H1 (cell line): ENCODE measurements around the gene ACTL8. TPM values are rescaled to one million over a fixed set of nuclear protein-coding genes. Genes with fewer than 3 reads are reported as not detected.

Experiments used
- CTCF ChIA-PET: fragments of 300-600 bp; sonication (Branson Sonifier 250); formaldehyde crosslinking; loops from one replicate; lab custom pipeline; 2021; ENCODE audit not compliant: partially characterized antibody; lab: Charles Lee
- POLR2A ChIA-PET: fragments of 300-600 bp; sonication (Branson Sonifier 250); formaldehyde crosslinking; loops from one replicate; lab custom pipeline; 2021; ENCODE audit warnings: inconsistent platforms; ENCODE audit not compliant: partially characterized antibody; lab: Charles Lee
- DNase-seq, 2 experiments: peaks; one replicate each; pipeline versions ENCODE4 v3.0.0 to v3.0.0-alpha.2; 2010 to 2022; ENCODE audit warnings: low spot score in 2 of 2, low read depth in 1 of 2, mixed read lengths in 1 of 2
- FAIRE-seq: peaks from 2 replicates; lab custom pipeline; 2011; peaks lifted over from hg19 to GRCh38; lab: Jason Lieb, UNC
- H2AFZ ChIP-seq: 2 replicates; pipeline ENCODE4 v1.8.1; 2012; ENCODE audit warnings: low read length, inconsistent platforms
- H2AK5ac ChIP-seq: 2 replicates; pipeline ENCODE4 v1.6.1; 2013; ENCODE audit warnings: low read depth, low read length
- H2BK120ac ChIP-seq: replicated peaks from 2 replicates; pipeline ENCODE3; 2013; ENCODE audit warnings: low read depth, low read length, inconsistent platforms
- H2BK12ac ChIP-seq: 2 replicates; pipeline ENCODE4 v1.6.1; 2013; ENCODE audit warnings: low read depth, low read length
- H2BK15ac ChIP-seq: 2 replicates; pipeline ENCODE4 v1.6.1; 2013; ENCODE audit warnings: low read length
- H2BK20ac ChIP-seq: 2 replicates; pipeline ENCODE4 v1.6.1; 2013; ENCODE audit warnings: low read length
- H2BK5ac ChIP-seq: 2 replicates; pipeline ENCODE4 v1.6.1; 2013; ENCODE audit warnings: low read depth, low read length
- H3K14ac ChIP-seq: 2 replicates; pipeline ENCODE4 v1.6.1; 2013; ENCODE audit warnings: inconsistent platforms; ENCODE audit not compliant: insufficient read length
- H3K18ac ChIP-seq: 2 replicates; pipeline ENCODE4 v1.6.1; 2013; ENCODE audit warnings: low read length; ENCODE audit errors: extremely low read depth
- H3K23ac ChIP-seq: 2 replicates; pipeline ENCODE4 v1.6.1; 2013; ENCODE audit warnings: inconsistent platforms; ENCODE audit not compliant: insufficient read length
- H3K23me2 ChIP-seq: 2 replicates; pipeline ENCODE4 v1.6.1; 2013; ENCODE audit warnings: low read depth, low read length
- H3K27ac ChIP-seq: 2 replicates; pipeline ENCODE4 v1.6.1; 2011; ENCODE audit warnings: low read depth, low read length, inconsistent platforms
- H3K27me3 ChIP-seq, 4 experiments: replicated peaks in 1 of 4; 1 replicate in 1 of 4; 2 replicates in 3 of 4; pipeline versions ENCODE4 v1.6.1 to v1.8.1; 2011 to 2013; ENCODE audit warnings: low read length in 3 of 4, mild to moderate bottlenecking in 3 of 4, inconsistent platforms in 2 of 4, mixed read lengths in 2 of 4, moderate library complexity in 1 of 4; ENCODE audit not compliant: control insufficient read depth in 3 of 4, insufficient read depth in 3 of 4; ENCODE audit errors: extremely low read depth in 1 of 4
- H3K36me3 ChIP-seq, 4 experiments: 2 replicates each; pipeline versions ENCODE4 v1.6.1 to v1.8.1; 2011 to 2013; ENCODE audit warnings: mild to moderate bottlenecking in 4 of 4, low read length in 3 of 4, moderate library complexity in 2 of 4, control low read depth in 1 of 4, inconsistent platforms in 1 of 4; ENCODE audit not compliant: insufficient read depth in 4 of 4, control insufficient read depth in 2 of 4
- H3K4ac ChIP-seq: replicated peaks from 2 replicates; pipeline ENCODE3; 2013; ENCODE audit warnings: low read length, low read depth, mixed read lengths, inconsistent platforms; ENCODE audit not compliant: insufficient read length
- H3K4me1 ChIP-seq, 4 experiments: replicated peaks in 1 of 4; 1 replicate in 1 of 4; 2 replicates in 3 of 4; pipeline versions ENCODE4 v1.6.1 to v1.8.1; 2011 to 2013; ENCODE audit warnings: low read length in 3 of 4, inconsistent platforms in 2 of 4, mixed read lengths in 1 of 4; ENCODE audit not compliant: insufficient read depth in 4 of 4, control insufficient read depth in 3 of 4
- H3K4me2 ChIP-seq, 2 experiments: 2 replicates each; pipeline versions ENCODE4 v1.6.1 to v1.8.1; 2011 to 2013; ENCODE audit warnings: low read depth in 2 of 2, low read length in 2 of 2, control low read depth in 1 of 2, inconsistent platforms in 1 of 2, mild to moderate bottlenecking in 1 of 2; ENCODE audit not compliant: insufficient read depth in 1 of 2
- H3K4me3 ChIP-seq, 4 experiments: fragments of 200-600, 300-600 bp in 1 of 4; sonication (generic), shearing (Covaris generic), sonication (Bioruptor Twin) in 1 of 4; 2 replicates each; pipeline versions ENCODE4 v1.5.1 to v1.8.1; 2011 to 2016; ENCODE audit warnings: low read length in 4 of 4, low read depth in 3 of 4, control low read depth in 2 of 4, inconsistent platforms in 2 of 4, mild to moderate bottlenecking in 2 of 4, mixed read lengths in 1 of 4, moderate library complexity in 1 of 4; ENCODE audit not compliant: insufficient read depth in 2 of 4; ENCODE audit errors: extremely low read depth in 1 of 4
- H3K56ac ChIP-seq: replicated peaks from 2 replicates; pipeline ENCODE3; 2013; ENCODE audit warnings: low read depth, mild to moderate bottlenecking, mixed read lengths, low read length, inconsistent platforms; ENCODE audit not compliant: insufficient read length
- H3K79me1 ChIP-seq: 2 replicates; pipeline ENCODE4 v1.6.1; 2013; ENCODE audit warnings: low read depth, low read length, control low read depth
- H3K79me2 ChIP-seq, 2 experiments: 2 replicates each; pipeline versions ENCODE4 v1.6.1 to v1.8.1; 2012 to 2013; ENCODE audit warnings: low read length in 2 of 2, mild to moderate bottlenecking in 2 of 2, inconsistent platforms in 1 of 2; ENCODE audit not compliant: insufficient read depth in 2 of 2, control insufficient read depth in 1 of 2
- H3K9ac ChIP-seq, 4 experiments: replicated peaks in 1 of 4; 1 replicate in 1 of 4; 2 replicates in 3 of 4; pipeline versions ENCODE4 v1.6.1 to v1.8.1; 2011 to 2013; ENCODE audit warnings: low read depth in 3 of 4, low read length in 3 of 4, control low read depth in 2 of 4, mild to moderate bottlenecking in 2 of 4, moderate library complexity in 2 of 4, inconsistent platforms in 1 of 4; ENCODE audit errors: extremely low read depth in 1 of 4
- H3K9me3 ChIP-seq, 2 experiments: 2 replicates each; pipeline versions ENCODE4 v1.6.1 to v1.8.1; 2012 to 2013; ENCODE audit warnings: mild to moderate bottlenecking in 2 of 2, moderate library complexity in 2 of 2, control low read depth in 1 of 2, inconsistent platforms in 1 of 2, low read depth in 1 of 2, low read length in 1 of 2, mixed read lengths in 1 of 2; ENCODE audit not compliant: insufficient read depth in 2 of 2
- H4K20me1 ChIP-seq, 2 experiments: replicated peaks in 1 of 2; 2 replicates each; pipeline versions ENCODE3 to v1.8.1; 2011 to 2013; ENCODE audit warnings: inconsistent platforms in 2 of 2, low read length in 2 of 2, mild to moderate bottlenecking in 1 of 2; ENCODE audit not compliant: insufficient read depth in 2 of 2, control insufficient read depth in 1 of 2
- H4K5ac ChIP-seq: 2 replicates; pipeline ENCODE4 v1.6.1; 2013; ENCODE audit warnings: low read length, low read depth, mixed read lengths, inconsistent platforms; ENCODE audit not compliant: insufficient read length
- H4K8ac ChIP-seq: 2 replicates; pipeline ENCODE4 v1.8.0; 2013; ENCODE audit warnings: mild to moderate bottlenecking, moderate library complexity, low read length, inconsistent platforms; ENCODE audit not compliant: insufficient read depth; ENCODE audit errors: extremely low read depth
- H4K91ac ChIP-seq: replicated peaks from 2 replicates; pipeline ENCODE3; 2013; ENCODE audit warnings: low read length, mixed read lengths, inconsistent platforms; ENCODE audit not compliant: insufficient read length
- SAP30 ChIP-seq: fragments of 300-600 bp; sonication (generic); IDR thresholded peaks from 2 replicates; pipeline ENCODE4 v1.7.1; 2012; ENCODE audit warnings: low read length, moderate library complexity, mild to moderate bottlenecking, inconsistent platforms; ENCODE audit not compliant: insufficient read depth, insufficient replicate concordance
- WGBS, 2 experiments: shearing (Covaris generic) in 1 of 2; methylation state at CpG; one replicate each; pipeline versions ENCODE4 v1.1.6 to v1.1.7; 2013 to 2015; ENCODE audit warnings: low lambda C conversion rate in 2 of 2, mixed read lengths in 2 of 2, inconsistent platforms in 1 of 2, low coverage in 1 of 2, missing lambda C conversion rate in 1 of 2; ENCODE audit not compliant: insufficient replicate concordance in 2 of 2, insufficient coverage in 1 of 2, insufficient read length in 1 of 2; ENCODE audit errors: extremely low coverage in 1 of 2, missing lambda C conversion rate in 1 of 2; 5-methylcytosine and 5-hydroxymethylcytosine counted together
- polyA plus RNA-seq, 7 experiments: library from polyadenylated mRNA; depleted of rRNA in 3 of 7; stranded (reverse) in 5 of 7; unstranded in 2 of 7; fragments of >200 nt in 5 of 7; fragments of 200-250 nt in 2 of 7; gene quantifications; 1 replicate in 5 of 7; 2 replicates in 1 of 7; 4 replicates in 1 of 7; pipeline versions ENCODE4 v1.2.1 to v1.2.3, GENCODE V29; 2011 to 2013; ENCODE audit warnings: missing spikeins in 2 of 7, mixed read lengths in 2 of 7
- total RNA-seq: library from RNA; stranded (reverse); fragmentation: NEBNext Ultra II Directional; extraction: Animal tissue kit (Norgen Biotek cat#: 25700); gene quantifications from 2 replicates; pipeline ENCODE4 v1.2.1, GENCODE V29; 2021
- TF ChIP-seq, protein P1 (sequence below): IDR thresholded peaks from 2 replicates; pipeline ENCODE4 v1.6.1; 2011; ENCODE audit warnings: low read length, improper control_type of control experiment

The ACTL8 gene
- total and polyA plus RNA-seq, 2 of the 8 experiments (the other 6 are each of a cell fraction or from before 2014, with no cell fraction given), result 0.33 to 0.47 TPM

DNA sequence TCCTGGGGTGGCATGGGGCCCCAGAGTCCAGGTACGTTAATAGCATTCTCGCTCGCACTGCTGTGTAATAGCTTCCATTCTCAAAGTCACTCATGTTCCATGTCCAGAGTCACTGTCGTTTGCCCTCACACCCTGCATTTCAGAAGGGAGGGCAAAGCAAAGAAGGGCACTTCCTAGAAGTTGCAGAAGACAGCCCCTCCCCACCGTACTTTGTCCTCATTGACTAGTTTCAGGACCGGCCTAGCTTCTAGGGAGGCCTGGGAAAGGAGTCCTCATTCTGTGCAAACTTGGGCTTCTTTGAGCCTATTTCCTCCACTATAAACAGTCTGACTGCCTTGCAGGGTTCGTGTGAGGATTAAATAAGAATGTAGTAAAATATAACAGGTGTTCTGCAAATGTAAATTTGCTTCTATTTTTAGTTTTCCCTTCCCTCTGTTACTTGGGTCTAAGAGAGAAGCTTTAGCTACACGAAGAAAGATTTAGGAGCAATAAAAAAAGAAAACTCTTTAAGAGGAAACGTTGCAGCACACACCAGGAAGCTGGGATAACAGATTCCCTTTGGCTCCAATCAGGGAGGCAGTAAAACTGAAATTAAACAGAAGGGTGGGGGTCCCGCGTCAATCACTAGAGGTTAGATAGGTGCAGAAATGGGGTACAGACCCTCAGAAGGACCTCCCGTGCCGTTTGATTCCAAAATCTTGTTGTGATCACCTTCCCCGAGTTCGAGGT is 40.1 kb downstream of the ACTL8 start:
- Histone ChIP-seq H3K4me3 (no peak overlapping the region), H2BK15ac (no peak overlapping the region), H3K9ac (no peak overlapping the region), H2AK5ac (no peak overlapping the region), H3K79me2 (no peaks in the 10 kb centered on the region), H4K5ac (no peak overlapping the region), H3K23me2 (no peaks in the 10 kb centered on the region), H4K8ac (no peak overlapping the region), H3K36me3 (no peaks in the 10 kb centered on the region), H2BK12ac (no peak overlapping the region), H3K14ac (no peak overlapping the region), H2BK20ac (no peak overlapping the region), H4K91ac (no peak overlapping the region), H3K27me3 (no peaks in the 10 kb centered on the region; a peak in 1 of 7 replicates), H3K4ac (no peak overlapping the region), H3K18ac (no peak overlapping the region), H2AFZ (no peak overlapping the region), H2BK120ac (no peak overlapping the region), H3K9me3 (no peaks in the 10 kb centered on the region), H3K4me2 (no peak overlapping the region), H3K27ac (no peak overlapping the region), H3K56ac (no peak overlapping the region), H4K20me1 (no peaks in the 10 kb centered on the region), H3K23ac (no peak overlapping the region), H3K79me1 (no peaks in the 10 kb centered on the region; the same call in 1 of the 2 replicates), H2BK5ac (no peak overlapping the region), H3K4me1 (peaks cover 0 to 5% (median 3%) of the 10 kb centered on the region in 4 experiments; a peak in 3 of 7 replicates)
- DNase-seq (no peak), FAIRE-seq (no peak)
- POLR2A ChIA-PET, result no interaction called here
- 86% methylated on average over 15 of the region's 15 CpGs; no CpG with 5 or more reads in 1 of the 2 experiments for WGBS, 2 experiments
- CTCF ChIA-PET, result interaction anchor here (0.9 to 6.2 kb wide), 11 partner anchors 11 to 355 kb away, joined by 3 to 20 read pairs (median 5); no protein-coding TSS in a partner anchor
- TF ChIP-seq SAP30, result no peak
- TF ChIP-seq, protein P1, sequence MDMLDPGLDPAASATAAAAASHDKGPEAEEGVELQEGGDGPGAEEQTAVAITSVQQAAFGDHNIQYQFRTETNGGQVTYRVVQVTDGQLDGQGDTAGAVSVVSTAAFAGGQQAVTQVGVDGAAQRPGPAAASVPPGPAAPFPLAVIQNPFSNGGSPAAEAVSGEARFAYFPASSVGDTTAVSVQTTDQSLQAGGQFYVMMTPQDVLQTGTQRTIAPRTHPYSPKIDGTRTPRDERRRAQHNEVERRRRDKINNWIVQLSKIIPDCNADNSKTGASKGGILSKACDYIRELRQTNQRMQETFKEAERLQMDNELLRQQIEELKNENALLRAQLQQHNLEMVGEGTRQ, result no peak
